GM19025 (cell line): Measurements from ENCODE around the gene ETNK2.

Experiments
- ATAC-seq: cut with Tn5 transposase; IDR thresholded peaks from one replicate; pipeline ENCODE4 v1.9.1; 2021; ENCODE audit warnings: mild to moderate bottlenecking, low read depth, moderate library complexity; ENCODE audit not compliant: unreplicated experiment

The ETNK2 gene

GRCh38 chr1:204128964-204129896 is 22.6 kb downstream of the ETNK2 start:
- ATAC-seq = no peak

DNA sequence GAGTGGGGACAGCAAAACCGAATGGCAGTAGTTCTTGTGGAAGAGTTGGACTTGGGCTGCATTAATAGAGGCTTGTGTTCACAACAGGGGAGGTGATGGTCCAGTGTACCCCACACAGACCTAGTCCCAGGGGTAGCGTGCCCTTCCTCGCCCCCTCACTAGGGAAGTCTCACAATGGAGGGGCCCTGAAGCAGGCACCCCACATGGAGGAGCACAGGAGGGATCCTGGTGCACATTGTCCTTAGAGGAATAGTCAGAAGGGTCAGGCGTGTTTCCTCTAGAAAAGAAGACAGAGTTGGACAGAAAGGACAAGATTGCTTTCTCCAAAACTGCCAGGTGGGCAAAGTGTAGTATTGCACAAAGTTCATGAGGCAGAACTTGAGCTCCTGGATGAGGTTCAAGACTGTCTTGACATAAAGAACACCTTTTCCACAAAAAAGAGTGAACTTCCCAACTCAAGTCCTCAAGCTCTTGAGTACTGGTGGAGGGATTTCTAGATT is 23.3 kb downstream of the ETNK2 start:
- ATAC-seq = no peak

DNA sequence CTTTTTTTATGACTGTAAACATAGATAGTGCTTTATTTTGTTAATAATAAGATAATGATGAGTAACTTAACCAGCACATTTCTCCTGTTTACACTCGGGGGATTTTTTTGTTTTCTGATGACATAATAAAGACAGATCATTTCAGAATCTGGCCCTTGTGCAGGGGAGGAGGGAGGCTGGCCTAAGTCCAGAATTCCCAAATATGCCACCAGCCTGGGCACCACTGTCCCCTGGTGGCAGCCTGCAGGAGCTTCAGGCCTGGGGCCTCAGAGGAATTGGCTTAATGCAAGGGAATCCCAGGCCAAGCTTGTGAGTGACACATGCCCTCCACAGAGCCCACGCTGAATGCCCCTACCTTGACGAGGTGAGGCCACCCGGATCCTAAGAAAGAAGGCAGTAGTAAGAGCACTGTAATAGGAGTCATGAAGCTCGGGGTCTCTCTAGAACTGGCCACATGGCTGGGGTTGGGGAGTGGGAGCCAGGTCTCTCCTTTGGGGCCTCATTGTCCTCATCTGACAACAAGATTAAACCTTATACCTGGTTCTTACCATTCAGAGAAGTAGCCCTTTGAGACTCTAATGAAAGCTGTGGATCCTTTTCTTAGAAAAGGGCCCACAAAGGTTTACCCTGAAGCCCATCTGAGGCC is 24.1 kb downstream of the ETNK2 start:
- no peak for ATAC-seq

DNA sequence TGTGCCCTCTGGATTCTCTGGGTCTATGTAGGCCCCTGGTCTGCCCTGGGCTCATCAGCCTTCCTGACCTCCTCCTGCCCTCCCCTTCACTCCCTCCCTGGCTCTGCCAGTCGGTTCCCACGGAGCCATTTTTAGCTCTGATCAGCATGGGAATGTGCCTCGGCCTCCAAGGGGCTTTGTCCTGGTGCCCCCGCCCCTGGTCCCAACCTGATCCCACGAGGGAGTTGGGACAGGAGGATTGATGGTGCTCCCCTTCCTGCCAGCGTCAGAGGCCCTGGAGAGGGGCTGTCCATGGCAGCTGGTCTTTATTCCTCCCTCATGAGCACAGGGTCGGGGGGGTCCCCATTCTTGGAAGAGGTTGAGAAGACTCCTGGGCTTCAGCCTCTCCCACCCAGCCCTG is 24.9 kb downstream of the ETNK2 start:
- no peak for ATAC-seq

GRCh38 chr1:204126386-204126785 is 25.5 kb downstream of the ETNK2 start:
- no peak for ATAC-seq

GRCh38 chr1:204125759-204126351 is 26.0 kb downstream of the ETNK2 start:
- ATAC-seq = no peak

- ATAC-seq = no peak
These were observed 27.2 kb downstream of the ETNK2 start for GRCh38 chr1:204124639-204125038.

- no peak for ATAC-seq
These were observed 28.5 kb downstream of the ETNK2 start for GRCh38 chr1:204123376-204123775.

GRCh38 chr1:204121840-204122555 is 29.8 kb downstream of the ETNK2 start:
- no peak for ATAC-seq

DNA sequence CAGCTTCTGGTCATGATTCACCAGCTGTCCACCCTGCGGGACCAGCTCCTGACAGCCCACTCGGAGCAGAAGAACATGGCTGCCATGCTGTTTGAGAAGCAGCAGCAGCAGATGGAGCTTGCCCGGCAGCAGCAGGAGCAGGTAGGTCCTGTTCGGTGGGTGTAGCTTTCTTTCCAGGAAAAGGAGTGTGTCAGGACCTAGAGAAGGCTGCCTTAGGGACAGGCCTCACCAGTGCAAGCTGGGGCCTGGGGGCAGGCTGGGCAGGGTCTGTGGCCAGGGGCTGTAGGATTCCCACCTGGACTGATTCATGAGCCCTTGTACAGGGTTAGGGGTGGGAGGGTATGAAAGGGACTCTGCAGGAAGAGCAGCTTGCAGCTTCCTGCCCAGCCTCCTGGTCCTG is 35.3 kb downstream of the ETNK2 start:
- no peak for ATAC-seq

- ATAC-seq = no peak
These were observed 36.7 kb downstream of the ETNK2 start for GRCh38 chr1:204115116-204115515.

GRCh38 chr1:204114606-204115005 is 37.2 kb downstream of the ETNK2 start:
- no peak for ATAC-seq

GRCh38 chr1:204113896-204114295 is 37.9 kb downstream of the ETNK2 start:
- no peak for ATAC-seq

- no peak for ATAC-seq
These were observed 38.7 kb downstream of the ETNK2 start for GRCh38 chr1:204112876-204113730.

DNA sequence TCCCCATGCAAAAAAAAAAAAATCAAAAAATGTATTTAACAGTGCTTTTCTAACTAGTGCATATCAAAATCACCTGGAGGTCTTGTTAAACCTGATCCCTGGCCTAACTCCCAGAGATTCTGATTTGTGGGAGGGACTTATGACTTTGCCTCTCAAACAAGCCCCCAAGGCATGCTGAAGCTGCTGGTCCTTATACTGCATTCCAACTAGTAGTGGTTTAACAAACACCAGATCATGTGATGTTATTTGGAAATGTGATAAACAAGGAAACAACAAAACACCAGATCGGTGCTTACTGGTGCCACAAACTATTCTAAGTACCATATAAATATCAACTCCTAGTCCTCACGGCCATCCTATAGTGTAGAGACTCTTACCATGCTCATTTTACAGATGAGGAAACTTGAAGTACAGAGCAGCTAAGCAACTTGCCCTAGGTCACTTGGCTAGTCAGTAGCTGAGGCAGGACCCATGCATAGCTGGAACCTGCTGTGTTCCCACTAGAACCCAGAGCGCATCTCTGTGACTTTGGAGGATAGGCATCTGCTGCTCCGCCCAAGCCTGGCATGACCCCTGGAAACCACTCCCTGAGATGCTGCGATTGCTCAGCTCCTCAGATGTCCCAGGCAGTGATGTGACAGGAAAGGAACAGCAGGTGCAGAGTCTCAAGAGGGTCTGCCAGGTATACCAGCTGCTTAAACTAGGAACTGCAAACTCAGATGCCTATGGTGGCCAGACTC is 40.8 kb downstream of the ETNK2 start:
- ATAC-seq = no peak

DNA sequence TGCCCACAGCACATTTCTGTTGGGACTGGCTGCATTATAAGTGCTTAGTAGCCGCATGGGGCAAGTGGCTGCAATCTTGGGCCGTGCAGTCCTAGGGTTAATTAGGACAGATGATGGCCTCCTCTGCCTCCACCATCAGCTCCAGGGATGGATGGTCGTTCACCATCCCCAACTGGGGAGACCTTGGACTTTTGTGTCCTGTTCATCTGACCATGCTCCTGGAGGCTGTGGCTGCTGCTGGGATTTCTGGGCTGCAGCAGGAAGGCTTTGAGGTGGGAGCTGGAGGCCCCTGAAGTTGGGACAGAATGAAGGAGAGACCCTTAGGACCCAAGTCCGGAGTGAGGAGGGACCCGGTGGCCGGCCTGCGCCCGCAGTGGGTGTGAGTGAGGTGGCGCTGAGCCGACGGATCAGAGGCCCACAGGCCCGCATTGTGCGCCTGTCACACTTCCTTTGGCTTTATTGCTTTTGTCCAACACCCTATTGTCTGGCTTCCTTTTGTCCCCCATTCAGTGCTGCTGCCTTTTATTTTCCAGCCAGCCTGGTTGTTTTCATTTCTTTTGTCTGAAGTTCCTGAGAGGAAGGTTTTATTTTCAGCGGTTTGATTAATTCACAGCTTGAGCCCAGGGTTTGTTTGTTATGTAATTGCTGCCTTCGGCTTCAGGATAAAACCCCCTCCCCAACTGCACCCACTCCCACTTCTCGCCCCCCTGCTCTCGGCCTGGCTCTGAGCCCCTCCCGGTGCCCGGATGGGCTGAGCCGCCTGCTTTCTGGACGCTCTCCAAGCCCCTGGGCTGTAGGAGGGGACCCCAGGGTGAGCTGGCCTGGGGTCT is 43.3 kb downstream of the ETNK2 start:
- ATAC-seq = no peak

DNA sequence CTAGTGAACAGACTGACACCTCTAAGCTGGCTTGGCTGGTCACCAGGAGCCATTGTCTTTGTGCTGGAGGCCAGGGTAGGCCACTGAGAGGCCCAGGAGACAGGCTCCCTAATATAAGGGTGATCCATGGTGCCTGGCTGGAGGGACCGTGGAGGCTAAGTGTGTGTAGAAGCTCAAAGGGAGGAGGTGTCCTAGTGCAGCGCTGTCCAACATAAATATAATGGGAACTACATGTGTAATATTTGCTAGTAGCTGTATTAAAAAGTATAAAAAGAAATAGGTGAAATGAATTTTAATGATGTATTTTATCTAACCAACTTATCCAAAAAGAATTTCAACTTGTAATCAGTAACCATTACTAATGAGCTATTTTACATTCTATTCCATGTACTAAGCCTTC is 44.0 kb downstream of the ETNK2 start:
- no peak for ATAC-seq

- no peak for ATAC-seq
These were observed 45.0 kb downstream of the ETNK2 start for GRCh38 chr1:204106825-204107224.
